GM10266 (cell line): ENCODE measurements around the gene IL17RA.

ENCODE experiments used
- DNase-seq: peaks from one replicate; pipeline ENCODE4 v3.0.0; 2012; ENCODE audit errors: extremely low spot score
- CTCF ChIP-seq: IDR thresholded peaks from 2 replicates; pipeline ENCODE4 v1.5.1; 2012; ENCODE audit warnings: mild to moderate bottlenecking, low read depth; ENCODE audit not compliant: control insufficient read depth, insufficient read depth; ENCODE audit errors: missing control alignments

IL17RA gene

GRCh38 chr22:17101475-17102296, 16.9 kb downstream of the IL17RA start:
- TF ChIP-seq CTCF = no peak
- DNase-seq = no peak

GRCh38 chr22:17102297-17102667, 17.5 kb downstream of the IL17RA start:
- TF ChIP-seq CTCF = no peak
- no peak for DNase-seq

- no peak for DNase-seq
- TF ChIP-seq CTCF = no peak
Measured at GRCh38 chr22:17103351-17103750, 18.6 kb downstream of the IL17RA start.

GRCh38 chr22:17104336-17104935, 19.6 kb downstream of the IL17RA start:
- peak; percentile 13 for DNase-seq
- TF ChIP-seq CTCF = no peak

- TF ChIP-seq CTCF = no peak
- no peak for DNase-seq
Measured at GRCh38 chr22:17105143-17106129, 20.6 kb downstream of the IL17RA start.

- no peak for DNase-seq
- TF ChIP-seq CTCF = peak; percentile 15
Measured at GRCh38 chr22:17106161-17106784, 21.5 kb downstream of the IL17RA start.
